Cardiac muscle cell (in vitro differentiated cells and primary cell): ENCODE results near the gene DIPK2A. TPM values are rescaled to one million over a fixed set of nuclear protein-coding genes. Genes with fewer than 3 reads are reported as not detected.

ENCODE experiments used
- DNase-seq, 2 donors: peaks; one replicate each; pipeline versions ENCODE4 v3.0.0 to v3.0.0-alpha.2; 2010 to 2017; ENCODE audit warnings: low read depth in 1 of 2, low spot score in 1 of 2
- H3K27ac ChIP-seq: fragments of 200-600 bp; sonication (generic); 2 replicates; pipeline ENCODE4 v1.5.1; 2016
- H3K27me3 ChIP-seq: fragments of 200-600 bp; sonication (generic); 2 replicates; pipeline ENCODE4 v1.6.0; 2016; ENCODE audit warnings: control low read depth
- H3K36me3 ChIP-seq: fragments of 200-600 bp; sonication (generic); 2 replicates; pipeline ENCODE4 v1.5.1; 2016; ENCODE audit warnings: control low read depth
- H3K4me1 ChIP-seq: fragments of 200-600 bp; sonication (generic); 2 replicates; pipeline ENCODE4 v1.8.1; 2017; ENCODE audit warnings: low read depth, mild to moderate bottlenecking, mixed run types
- H3K4me3 ChIP-seq: fragments of 200-600 bp; sonication (generic); 2 replicates; pipeline ENCODE4 v1.5.1; 2016; ENCODE audit warnings: mild to moderate bottlenecking
- H3K9me3 ChIP-seq: fragments of 200-600 bp; sonication (generic); 2 replicates; pipeline ENCODE4 v1.5.1; 2017; ENCODE audit warnings: low read depth, mild to moderate bottlenecking, control low read depth
- CTCF ChIP-seq: IDR thresholded peaks from 2 replicates; pipeline ENCODE4 v1.5.1; 2012; ENCODE audit warnings: low read depth, mild to moderate bottlenecking, low read length
- polyA plus RNA-seq: library from polyadenylated mRNA; unstranded; fragments of >200 nt; fragmentation: Nextera tagmentation; extraction: Ambion mirVana; gene quantifications from 2 replicates; pipeline ENCODE4 v1.2.1, GENCODE V29; 2016
- total RNA-seq: library from RNA; depleted of rRNA; stranded (reverse); fragments of >200 nt; gene quantifications from 2 replicates; pipeline ENCODE4 v1.2.3, GENCODE V29; 2016

DIPK2A gene
- total and polyA plus RNA-seq, 2 experiments from 2014 or later = 21.1 to 42.7 TPM

GRCh38 chr3:143988306-143988705 is 16.7 kb downstream of the DIPK2A start:
- H3K4me1 ChIP-seq = peaks cover 2% of the 10 kb centered on the region
- H3K27ac ChIP-seq = no peak overlapping the region
- no peaks in the 10 kb centered on the region for H3K9me3 ChIP-seq
- no peak overlapping the region for H3K4me3 ChIP-seq
- H3K36me3 ChIP-seq = peaks cover 21% of the 10 kb centered on the region
- TF ChIP-seq CTCF = no peak
- no peaks in the 10 kb centered on the region for H3K27me3 ChIP-seq
- no peak for DNase-seq

- Histone ChIP-seq H3K9me3 (no peaks in the 10 kb centered on the region), H3K36me3 (peaks cover 21% of the 10 kb centered on the region), H3K4me3 (no peak overlapping the region), H3K4me1 (peaks cover 2% of the 10 kb centered on the region), H3K27me3 (no peaks in the 10 kb centered on the region), H3K27ac (no peak overlapping the region)
- TF ChIP-seq CTCF = no peak
- no peak for DNase-seq
Measured at GRCh38 chr3:143989461-143989860, 17.8 kb downstream of the DIPK2A start.

GRCh38 chr3:143991713-143992112 is 20.1 kb downstream of the DIPK2A start:
- Histone ChIP-seq H3K27ac (no peak overlapping the region), H3K9me3 (no peaks in the 10 kb centered on the region), H3K4me3 (no peak overlapping the region), H3K36me3 (peaks cover 21% of the 10 kb centered on the region), H3K27me3 (no peaks in the 10 kb centered on the region), H3K4me1 (peaks cover 2% of the 10 kb centered on the region)
- TF ChIP-seq CTCF = no peak
- no peak for DNase-seq

GRCh38 chr3:143998266-143998665 is 26.6 kb downstream of the DIPK2A start:
- no peaks in the 10 kb centered on the region for H3K36me3 ChIP-seq
- DNase-seq = peak in 1 of 2 donors; percentile 75
- H3K9me3 ChIP-seq = no peaks in the 10 kb centered on the region
- H3K27ac ChIP-seq = no peak overlapping the region
- no peak overlapping the region for H3K4me3 ChIP-seq
- no peaks in the 10 kb centered on the region for H3K4me1 ChIP-seq
- no peak for TF ChIP-seq CTCF
- no peaks in the 10 kb centered on the region for H3K27me3 ChIP-seq

- no peak for DNase-seq
- H3K36me3 ChIP-seq = no peaks in the 10 kb centered on the region
- no peaks in the 10 kb centered on the region for H3K9me3 ChIP-seq
- no peaks in the 10 kb centered on the region for H3K27me3 ChIP-seq
- no peaks in the 10 kb centered on the region for H3K4me1 ChIP-seq
- TF ChIP-seq CTCF = no peak
- H3K4me3 ChIP-seq = no peak overlapping the region
- H3K27ac ChIP-seq = no peak overlapping the region
Measured at GRCh38 chr3:144003051-144003450, 31.4 kb downstream of the DIPK2A start.

GRCh38 chr3:144010371-144010770 is 38.7 kb downstream of the DIPK2A start:
- no peak for TF ChIP-seq CTCF
- no peak overlapping the region for H3K4me3 ChIP-seq
- no peaks in the 10 kb centered on the region for H3K36me3 ChIP-seq
- H3K4me1 ChIP-seq = no peaks in the 10 kb centered on the region
- H3K9me3 ChIP-seq = no peaks in the 10 kb centered on the region
- no peaks in the 10 kb centered on the region for H3K27me3 ChIP-seq
- H3K27ac ChIP-seq = no peak overlapping the region
- DNase-seq = no peak
